GM10266 (cell line): ENCODE measurements around the gene MYH15.

ENCODE experiments used
- DNase-seq: peaks from one replicate; pipeline ENCODE4 v3.0.0; 2012; ENCODE audit errors: extremely low spot score
- CTCF ChIP-seq: IDR thresholded peaks from 2 replicates; pipeline ENCODE4 v1.5.1; 2012; ENCODE audit warnings: mild to moderate bottlenecking, low read depth; ENCODE audit not compliant: control insufficient read depth, insufficient read depth; ENCODE audit errors: missing control alignments

Gene MYH15

GRCh38 chr3:108477511-108478147 is 32.8 kb downstream of the MYH15 start:
- DNase-seq: peak; percentile 30
- peak; percentile 69 for TF ChIP-seq CTCF

GRCh38 chr3:108475220-108475782 is 35.1 kb downstream of the MYH15 start:
- DNase-seq: no peak
- no peak for TF ChIP-seq CTCF

GRCh38 chr3:108474581-108474980 is 35.8 kb downstream of the MYH15 start:
- no peak for TF ChIP-seq CTCF

GRCh38 chr3:108473711-108474110 is 36.7 kb downstream of the MYH15 start:
- TF ChIP-seq CTCF: no peak
- DNase-seq: no peak

More at GRCh38 chr3:108474581-108474980, 35.8 kb downstream of the MYH15 start:
- no peak for DNase-seq

- TF ChIP-seq CTCF: no peak
- DNase-seq: no peak
These were observed 38.3 kb downstream of the MYH15 start for GRCh38 chr3:108472001-108472591.

- TF ChIP-seq CTCF: no peak
- no peak for DNase-seq
These were observed 39.0 kb downstream of the MYH15 start for GRCh38 chr3:108471426-108471825.

DNA sequence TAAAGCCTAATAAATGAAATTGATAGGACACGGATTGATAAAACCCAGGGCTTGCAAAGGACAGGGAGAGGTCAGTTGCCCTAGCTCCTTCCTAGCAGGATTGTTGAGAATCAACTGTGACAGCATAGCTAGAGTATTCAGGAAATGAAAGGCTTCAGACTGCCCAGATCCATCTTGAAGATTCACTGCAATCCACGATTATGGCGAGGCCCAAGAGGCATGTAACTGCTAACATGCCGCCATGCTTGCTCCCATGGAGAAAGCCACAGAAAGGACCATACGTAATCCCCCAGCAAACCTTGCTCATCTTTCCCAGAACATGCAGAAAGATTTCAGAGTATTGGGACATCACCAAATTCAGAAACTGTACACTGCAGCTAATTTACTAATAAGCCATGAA is 41.3 kb downstream of the MYH15 start:
- TF ChIP-seq CTCF: no peak
- no peak for DNase-seq
